NT2/D1 (cell line): ENCODE data around the gene MMP27.

ENCODE experiments used
- SUZ12 ChIP-seq: IDR thresholded peaks from 2 replicates; pipeline ENCODE4 v1.6.1; 2011; ENCODE audit not compliant: insufficient read length, insufficient read depth; ENCODE audit errors: extremely low read depth
- YY1 ChIP-seq: IDR thresholded peaks from 2 replicates; pipeline ENCODE4 v1.6.1; 2011; ENCODE audit not compliant: insufficient read length, insufficient read depth

DNA sequence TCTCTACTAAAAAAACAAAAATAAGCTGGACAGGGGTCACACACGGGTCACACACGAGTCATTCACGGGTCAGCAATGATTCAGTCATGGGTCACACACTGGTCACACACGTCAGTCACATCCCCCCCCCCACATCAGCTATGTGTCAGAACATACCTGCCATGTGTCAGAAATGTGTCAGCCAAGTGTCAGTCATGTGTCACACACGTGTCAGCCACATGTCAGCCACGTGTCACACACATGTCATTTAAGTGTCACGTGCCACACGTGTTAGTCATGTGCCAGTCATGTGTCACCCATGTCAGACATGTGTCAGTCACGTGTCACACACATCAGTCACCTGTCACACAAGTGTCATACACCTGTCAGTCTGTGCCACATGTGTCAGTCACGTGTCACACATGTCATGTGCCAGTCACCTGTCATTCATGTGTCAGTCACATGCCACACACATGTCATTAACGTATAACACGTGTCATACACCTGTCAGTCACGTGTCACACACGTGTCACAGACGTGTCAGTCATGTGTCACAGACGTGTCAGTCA, 51.8 kb downstream of the MMP27 start:
- TF ChIP-seq YY1, result no peak
- TF ChIP-seq SUZ12, result no peak
